ENCODE measurements around the gene PAK5.

PAK5 gene

GRCh38 chr20:9590189-9590588 lies 248.7 kb downstream of the PAK5 start:
- intact Hi-C loops (cut with DNase I), result no loop called here
- no peak for DNase-seq

DNA sequence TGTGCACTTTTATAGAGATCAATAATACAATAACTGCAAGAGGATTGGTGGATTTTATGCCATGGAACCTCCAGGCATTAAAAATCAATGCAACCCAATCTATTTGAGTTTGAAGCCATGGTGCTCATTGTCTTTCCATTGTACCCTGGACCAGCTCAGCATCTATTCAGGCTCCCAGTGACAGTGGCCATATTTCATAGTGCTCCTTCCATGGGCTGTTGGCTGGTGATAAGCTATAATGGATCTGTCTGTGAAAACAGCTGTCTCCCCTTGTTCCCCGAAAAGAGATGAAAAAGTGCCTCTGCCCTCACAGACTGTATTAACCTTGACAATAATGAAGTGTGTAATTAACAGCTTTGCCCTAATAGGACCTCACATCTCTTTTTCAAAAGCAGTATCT lies 250.2 kb downstream of the PAK5 start:
- DNase-seq, result no peak
- intact Hi-C loops (cut with DNase I), result no loop called here

DNA sequence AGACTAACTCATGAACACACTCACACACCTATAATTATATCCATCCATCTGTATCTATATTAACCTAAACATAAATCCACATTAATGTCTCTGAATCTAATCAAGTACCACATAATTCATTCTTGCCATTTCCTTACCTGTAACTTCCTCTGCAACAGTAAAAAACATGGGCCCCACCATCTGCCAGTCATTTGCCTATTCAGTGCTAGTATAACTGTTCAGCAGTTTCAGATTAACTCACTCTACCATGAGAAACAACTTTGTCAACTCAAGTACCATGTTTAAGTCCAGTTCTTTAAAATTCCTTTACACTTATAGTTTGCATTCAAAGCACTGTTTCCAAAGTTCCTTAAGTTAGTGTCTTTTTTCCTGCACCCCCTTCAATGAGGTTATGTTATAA lies 255.7 kb downstream of the PAK5 start:
- no peak for DNase-seq
- intact Hi-C loops (cut with DNase I), result no loop called here

DNA sequence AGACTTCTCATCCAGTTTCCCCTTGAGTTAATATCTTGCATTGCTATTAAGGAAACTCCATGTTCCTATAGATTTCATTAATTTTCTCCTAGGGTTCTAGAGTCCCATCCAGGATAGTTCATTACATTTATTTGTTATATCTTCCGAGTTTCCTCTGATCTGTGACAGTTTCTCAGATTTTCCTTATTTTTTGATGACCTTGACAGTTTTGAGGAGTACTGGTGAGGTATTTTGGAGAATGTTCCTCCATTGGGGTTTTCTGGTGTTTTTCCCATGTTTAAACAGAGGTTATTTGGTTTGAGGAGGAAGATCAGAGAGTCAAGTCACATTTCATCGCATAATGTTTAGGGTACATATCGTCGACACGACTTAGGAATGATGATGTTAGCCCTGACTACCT lies 256.7 kb downstream of the PAK5 start:
- no peak for DNase-seq
- intact Hi-C loops (cut with DNase I), result no loop called here

DNA sequence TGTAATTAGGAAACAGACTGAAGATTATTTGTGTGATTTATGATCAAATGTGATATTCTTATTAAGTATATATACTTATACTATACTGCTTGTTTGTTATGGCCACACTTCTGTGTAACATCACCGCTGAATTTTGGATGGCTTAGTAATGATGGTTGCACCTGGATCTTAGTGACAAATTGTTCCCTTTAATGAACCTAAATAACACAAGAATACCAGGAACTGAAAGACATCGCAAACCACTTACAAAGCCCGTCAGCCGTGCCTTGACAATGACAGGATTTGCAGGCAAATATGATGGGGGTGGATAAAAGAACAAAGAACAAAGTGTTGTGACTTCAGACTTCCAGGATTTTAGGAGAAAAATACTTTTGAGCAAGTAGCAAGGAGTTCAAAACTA lies 257.4 kb downstream of the PAK5 start:
- DNase-seq, result no peak
- intact Hi-C loops (cut with DNase I), result no loop called here

- intact Hi-C loops (cut with DNase I), result no loop called here
Measured at GRCh38 chr20:9578594-9578993, 260.3 kb downstream of the PAK5 start.

DNA sequence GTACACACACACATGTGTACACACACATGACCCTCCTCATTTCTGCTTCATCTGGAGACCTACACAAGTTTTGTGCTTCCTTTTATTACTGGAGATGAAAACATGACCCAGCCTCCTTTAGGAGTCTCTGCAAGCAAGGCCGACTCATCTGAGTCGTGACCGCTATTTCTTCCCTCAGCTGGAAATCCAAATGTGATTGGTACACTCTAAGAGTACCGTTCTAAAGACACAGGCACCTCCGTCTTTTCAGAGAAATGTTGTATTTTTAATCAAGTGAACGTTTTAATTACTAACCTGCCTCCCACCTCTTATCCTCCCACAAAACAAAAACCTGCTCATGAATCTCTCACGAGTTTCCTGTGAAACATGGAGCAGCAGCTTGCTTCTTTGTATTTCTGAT lies 261.5 kb downstream of the PAK5 start:
- DNase-seq, result no peak
- intact Hi-C loops (cut with DNase I), result no loop called here

More at GRCh38 chr20:9578594-9578993, 260.3 kb downstream of the PAK5 start:
- DNase-seq, result no peak

- no peak for DNase-seq
- intact Hi-C loops (cut with DNase I), result no loop called here
Measured at GRCh38 chr20:9576695-9577094, 262.2 kb downstream of the PAK5 start.

- intact Hi-C loops (cut with DNase I), result no loop called here
- no peak for DNase-seq
Measured at GRCh38 chr20:9575836-9576235, 263.0 kb downstream of the PAK5 start.

DNA sequence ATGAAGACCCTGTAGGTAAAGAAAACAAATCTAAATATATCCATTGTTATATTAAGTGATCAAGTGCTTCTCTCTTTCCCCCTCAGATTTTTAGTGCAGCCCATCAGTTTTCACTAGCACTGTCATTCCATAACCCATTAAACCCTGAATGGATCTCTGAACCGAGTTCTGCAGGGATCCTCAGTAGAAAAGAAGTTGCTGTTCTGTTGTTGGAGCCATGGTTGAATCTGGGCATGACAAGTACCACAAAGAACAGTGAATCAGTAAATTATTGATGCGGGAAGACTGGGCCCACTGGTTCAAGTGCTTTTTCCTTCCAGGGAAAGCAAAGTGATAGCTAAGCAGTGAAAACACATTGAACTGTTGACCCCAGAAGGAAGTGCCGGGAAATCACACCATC lies 264.1 kb downstream of the PAK5 start:
- DNase-seq, result no peak
- intact Hi-C loops (cut with DNase I), result no loop called here

- intact Hi-C loops (cut with DNase I), result no loop called here
- DNase-seq, result no peak
Measured at GRCh38 chr20:9574181-9574580, 264.7 kb downstream of the PAK5 start.

DNA sequence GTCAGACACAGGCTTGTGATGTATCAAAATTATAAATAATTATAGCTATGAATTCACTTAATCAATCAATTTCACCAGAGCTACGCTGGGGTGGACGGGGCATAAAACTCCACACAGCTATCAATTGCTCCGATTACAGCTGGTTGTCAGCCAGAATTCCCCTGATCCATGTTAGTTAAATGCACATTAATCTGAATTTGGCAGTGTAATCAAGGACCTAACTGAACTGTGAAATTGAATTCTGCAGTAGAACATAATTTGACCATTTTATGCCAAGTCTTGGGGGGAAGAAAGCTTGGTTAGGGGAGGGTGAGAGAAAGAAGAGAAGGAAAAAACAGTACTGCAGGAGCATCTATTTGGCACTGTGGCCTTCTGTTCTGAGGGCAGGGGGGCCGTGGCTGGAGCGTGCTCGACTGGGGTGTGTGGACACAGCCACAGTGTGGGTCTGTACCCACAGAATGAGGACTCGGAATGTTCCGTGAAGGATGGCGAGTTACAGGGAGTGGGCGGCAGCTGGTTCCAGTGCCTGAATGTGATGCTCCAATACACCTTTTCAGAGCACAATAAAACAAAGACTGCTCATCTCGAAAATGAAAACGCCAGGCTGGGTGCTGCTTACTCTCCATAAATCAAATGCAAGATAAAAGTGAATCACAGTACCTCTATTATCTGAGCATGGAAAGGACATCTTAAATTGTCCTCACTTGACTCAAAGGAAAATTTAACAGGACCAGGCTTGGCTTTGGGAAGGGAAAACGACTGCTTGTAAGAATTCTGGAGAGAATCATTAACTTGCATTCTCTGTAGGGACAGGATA lies 265.3 kb downstream of the PAK5 start:
- intact Hi-C loops (cut with DNase I), result no loop called here
- peak in 7 of 10 donors; percentile 6 to 85 (median 31) for DNase-seq

GRCh38 chr20:9572670-9573069 lies 266.2 kb downstream of the PAK5 start:
- intact Hi-C loops (cut with DNase I), result no loop called here
- no peak for DNase-seq

DNA sequence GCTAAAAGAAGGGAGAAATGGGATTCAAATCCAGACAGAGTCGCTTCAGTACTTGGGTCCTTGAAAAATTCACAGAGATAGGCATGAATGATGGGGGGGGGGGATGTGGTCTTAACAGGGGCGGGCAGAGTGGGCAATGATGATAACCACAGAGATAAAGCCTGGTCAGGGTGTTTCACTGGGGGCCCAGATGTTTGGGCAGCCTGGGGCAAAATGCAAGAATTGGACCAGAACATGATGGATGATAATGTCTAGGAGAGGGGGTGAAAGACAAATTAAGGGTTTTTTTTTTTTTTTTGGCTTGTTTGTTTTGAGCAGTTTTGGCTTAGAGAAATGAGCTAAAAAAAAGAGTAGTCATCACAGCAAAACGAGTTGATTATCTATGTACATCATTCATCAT lies 267.1 kb downstream of the PAK5 start:
- intact Hi-C loops (cut with DNase I), result no loop called here
- no peak for DNase-seq

GRCh38 chr20:9570612-9571011 lies 268.3 kb downstream of the PAK5 start:
- no peak for DNase-seq
- intact Hi-C loops (cut with DNase I), result no loop called here

- no peak for DNase-seq
- intact Hi-C loops (cut with DNase I), result no loop called here
Measured at GRCh38 chr20:9566977-9567376, 271.9 kb downstream of the PAK5 start.

DNA sequence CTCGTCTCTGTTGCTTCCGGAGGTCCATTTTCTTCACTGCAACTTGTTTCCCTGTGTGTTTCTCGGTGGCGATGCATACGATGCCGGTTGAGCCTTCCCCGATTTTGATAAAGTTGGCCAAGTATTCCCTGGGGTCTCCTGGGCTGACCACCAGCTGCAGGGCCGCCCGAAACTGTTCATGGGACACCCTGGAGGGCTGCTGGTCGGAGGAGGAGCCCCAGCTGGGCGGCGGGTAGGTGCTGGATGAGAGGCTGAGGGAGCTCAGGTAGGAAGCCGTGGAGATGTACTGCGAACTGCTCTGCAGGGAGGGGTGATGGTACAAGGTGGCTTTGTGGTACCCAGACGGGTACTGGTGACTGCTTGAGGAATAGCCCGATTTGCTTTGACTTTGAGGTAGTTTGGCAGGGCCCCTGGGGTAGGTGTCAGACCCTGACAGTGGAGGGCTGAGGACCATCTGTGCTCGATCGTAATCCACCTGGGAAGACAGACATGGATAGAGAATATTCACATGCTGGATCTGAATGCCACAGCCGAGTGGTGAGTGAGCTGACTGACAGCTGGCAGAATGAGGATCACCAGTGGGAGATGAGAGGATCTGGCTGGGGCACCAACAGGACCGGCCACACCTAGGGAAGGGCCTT lies 272.8 kb downstream of the PAK5 start:
- intact Hi-C loops (cut with DNase I), result no loop called here
- no peak for DNase-seq

GRCh38 chr20:9557411-9557810 lies 281.5 kb downstream of the PAK5 start:
- no peak for DNase-seq
- intact Hi-C loops (cut with DNase I), result no loop called here

- intact Hi-C loops (cut with DNase I), result no loop called here
- no peak for DNase-seq
Measured at GRCh38 chr20:9555781-9556180, 283.1 kb downstream of the PAK5 start.

DNA sequence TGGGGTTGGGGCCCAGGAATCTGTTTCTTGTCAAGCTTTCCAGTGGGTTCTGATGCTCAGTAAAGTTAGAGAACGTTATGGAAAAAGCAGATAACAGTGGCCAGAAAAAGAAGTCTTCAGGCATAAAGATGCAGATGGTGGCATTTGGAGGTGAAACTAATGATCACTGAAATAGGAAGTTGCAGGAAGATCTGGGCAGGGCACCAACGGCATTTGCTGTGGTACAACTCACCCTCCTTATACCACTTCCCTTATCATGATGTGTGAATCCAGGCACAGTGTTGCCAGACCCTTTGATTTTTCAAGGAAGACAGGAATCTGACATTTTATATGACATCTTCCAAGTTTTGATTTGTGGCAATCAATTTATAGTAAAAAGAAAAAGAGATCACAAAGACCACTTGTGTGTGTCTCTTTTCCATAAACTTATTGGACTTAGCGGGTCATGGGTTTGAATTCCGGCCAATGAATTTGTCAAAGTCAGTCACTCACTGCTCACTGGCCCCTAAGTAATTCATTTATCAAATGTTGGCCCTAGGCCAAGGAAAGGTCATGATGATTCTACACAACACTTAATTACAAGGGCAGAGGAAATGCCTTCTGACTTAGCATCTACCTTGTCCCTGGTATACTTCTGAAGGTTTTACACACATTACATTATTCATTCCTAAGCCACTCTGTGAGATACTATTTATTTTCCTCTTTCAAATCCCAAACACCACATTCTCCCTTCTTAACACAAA lies 286.9 kb downstream of the PAK5 start:
- intact Hi-C loops (cut with DNase I), result no loop called here
- no peak for DNase-seq

- intact Hi-C loops (cut with DNase I), result no loop called here
- no peak for DNase-seq
Measured at GRCh38 chr20:9550871-9551270, 288.0 kb downstream of the PAK5 start.

GRCh38 chr20:9550283-9550682 lies 288.6 kb downstream of the PAK5 start:
- intact Hi-C loops (cut with DNase I), result no loop called here
- DNase-seq, result no peak

Measured in posterior cingulate gyrus (tissue), 11 donors.